HG02642 (cell line): ENCODE results near the gene SDR39U1.
A peak's percentile ranks its signal among the peaks of the same experiment; 100 is the strongest.
"Not testable (repeated sequence)": the region's sequence is repeated elsewhere in the genome, so short reads cannot be mapped to it uniquely, and the experiment has no call there.

Experiments used
- ATAC-seq: cut with Tn5 transposase; IDR thresholded peaks from one replicate; pipeline ENCODE4 v1.9.1; 2021; ENCODE audit warnings: mild to moderate bottlenecking; ENCODE audit not compliant: unreplicated experiment, poor library complexity

Gene SDR39U1

DNA sequence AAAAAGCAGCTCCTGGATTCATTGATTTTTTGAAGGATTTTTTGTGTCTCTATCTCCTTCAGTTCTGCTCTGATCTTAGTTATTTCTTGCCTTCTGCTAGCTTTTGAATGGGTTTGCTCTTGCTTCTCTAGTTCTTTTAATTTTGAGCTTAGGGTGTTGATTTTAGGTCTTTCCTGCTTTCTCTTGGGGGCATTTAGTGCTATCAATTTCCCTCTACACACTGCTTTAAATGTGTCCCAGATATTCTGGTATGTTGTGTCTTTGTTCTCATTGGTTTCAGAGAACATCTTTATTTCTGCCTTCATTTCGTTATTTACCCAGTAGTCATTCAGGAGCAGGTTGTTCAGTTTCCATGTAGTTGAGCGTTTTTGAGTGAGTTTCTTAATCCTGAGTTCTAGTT lies 8.3 kb upstream of the SDR39U1 start:
- not testable (repeated sequence) for ATAC-seq

DNA sequence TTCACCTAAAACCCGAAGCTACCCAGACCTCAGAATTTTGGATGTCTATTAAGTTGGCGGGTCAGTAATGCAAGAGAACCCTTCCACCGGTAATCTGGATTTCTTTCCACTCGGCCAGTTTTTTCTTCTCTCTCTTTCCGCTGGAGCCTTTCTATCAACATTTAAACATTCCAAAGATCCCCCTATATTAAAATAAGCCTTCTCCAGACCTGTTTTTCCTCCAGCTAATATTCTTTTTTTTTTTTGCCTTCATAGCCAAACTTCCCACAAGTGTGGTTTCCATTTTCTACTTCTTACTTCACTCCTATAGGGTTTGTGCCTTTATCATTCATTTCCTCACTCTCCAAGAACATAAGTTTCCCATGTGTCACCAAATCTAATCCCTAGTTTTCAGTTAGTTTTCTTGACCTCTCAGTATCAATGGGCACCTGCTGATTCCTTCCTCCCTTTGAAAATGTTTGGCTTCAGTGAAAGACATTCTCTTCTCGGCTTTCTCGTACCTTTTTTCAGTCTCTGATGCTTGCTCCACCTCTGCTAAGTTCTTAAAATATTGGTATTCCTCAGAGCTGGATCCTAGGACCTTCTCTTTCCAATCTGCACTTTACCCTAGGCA lies 583 bp upstream of the SDR39U1 start:
- ATAC-seq = no peak

DNA sequence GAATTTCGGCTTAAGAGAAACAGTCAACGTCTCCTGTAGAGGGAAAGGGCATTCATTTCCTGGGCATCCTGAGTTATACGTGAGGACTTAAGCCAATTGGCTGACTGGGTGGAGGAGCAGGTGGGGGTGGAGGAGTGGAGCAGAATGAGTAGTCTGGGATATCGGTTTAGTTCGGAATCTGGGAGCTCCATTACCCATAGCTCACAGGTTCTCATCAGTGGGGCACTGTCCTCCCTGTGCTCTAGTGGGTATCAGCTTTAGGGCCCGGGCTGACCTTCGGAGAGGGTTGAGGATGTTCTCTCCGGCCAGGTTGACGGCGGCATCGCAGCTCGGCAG lies 704 bp downstream of the SDR39U1 start:
- ATAC-seq = no peak

DNA sequence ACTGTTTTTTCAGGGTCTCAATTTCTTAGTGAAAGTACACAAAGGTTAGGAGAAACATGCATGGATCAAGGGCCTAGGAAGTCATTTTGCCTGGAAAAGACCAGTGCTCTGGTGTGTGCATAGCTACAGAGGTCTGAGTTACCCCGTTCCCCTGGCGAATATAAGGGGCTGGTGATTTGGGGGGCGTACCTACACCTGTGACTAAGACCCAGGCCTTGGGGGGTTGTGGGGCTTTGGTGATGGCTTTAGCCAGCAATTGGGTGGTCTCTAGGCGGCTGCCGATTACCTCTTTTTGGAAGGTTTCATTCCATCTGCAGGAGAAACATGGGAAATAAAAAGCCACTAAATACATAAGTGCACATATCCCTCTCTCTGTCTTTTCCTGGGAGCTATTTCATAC lies 1.1 kb downstream of the SDR39U1 start:
- no peak for ATAC-seq

DNA sequence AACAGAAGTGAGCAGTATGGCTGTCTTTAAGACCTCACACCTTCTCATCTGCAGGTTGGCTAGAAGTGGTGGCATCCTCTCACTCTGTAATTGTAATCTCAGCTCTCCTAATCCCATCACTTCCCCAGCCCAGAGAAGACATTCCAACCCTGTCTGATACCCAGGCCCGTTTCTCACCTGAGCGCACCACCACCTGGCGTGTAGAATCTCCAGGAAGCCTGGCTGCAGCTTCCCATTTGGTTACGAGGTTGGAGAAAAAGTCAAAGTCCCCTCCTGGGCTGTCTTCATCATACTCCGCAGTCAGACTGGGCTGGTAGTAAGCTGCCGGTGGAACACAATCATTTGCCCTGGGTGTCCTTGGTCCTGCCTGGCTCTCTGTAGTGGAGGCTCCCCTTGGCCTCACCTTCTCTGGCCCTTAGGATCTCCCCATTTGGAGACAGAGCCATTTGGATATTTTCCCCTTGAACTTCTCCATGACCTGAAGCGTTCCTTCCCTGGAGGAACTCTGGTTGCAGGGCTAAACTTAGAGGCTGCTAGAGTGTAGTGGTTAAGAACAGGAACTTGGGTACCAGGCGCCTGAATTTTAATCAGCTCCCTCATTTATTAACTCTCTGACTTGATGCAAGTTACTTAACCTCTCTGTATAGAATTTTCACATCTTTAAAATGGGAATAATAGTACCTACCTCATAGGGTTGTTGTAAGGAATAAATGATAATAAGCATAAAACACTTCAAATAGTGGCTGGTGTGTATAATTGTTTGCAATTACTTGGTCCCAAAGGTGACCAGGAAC lies 1.8 kb downstream of the SDR39U1 start:
- ATAC-seq = no peak

DNA sequence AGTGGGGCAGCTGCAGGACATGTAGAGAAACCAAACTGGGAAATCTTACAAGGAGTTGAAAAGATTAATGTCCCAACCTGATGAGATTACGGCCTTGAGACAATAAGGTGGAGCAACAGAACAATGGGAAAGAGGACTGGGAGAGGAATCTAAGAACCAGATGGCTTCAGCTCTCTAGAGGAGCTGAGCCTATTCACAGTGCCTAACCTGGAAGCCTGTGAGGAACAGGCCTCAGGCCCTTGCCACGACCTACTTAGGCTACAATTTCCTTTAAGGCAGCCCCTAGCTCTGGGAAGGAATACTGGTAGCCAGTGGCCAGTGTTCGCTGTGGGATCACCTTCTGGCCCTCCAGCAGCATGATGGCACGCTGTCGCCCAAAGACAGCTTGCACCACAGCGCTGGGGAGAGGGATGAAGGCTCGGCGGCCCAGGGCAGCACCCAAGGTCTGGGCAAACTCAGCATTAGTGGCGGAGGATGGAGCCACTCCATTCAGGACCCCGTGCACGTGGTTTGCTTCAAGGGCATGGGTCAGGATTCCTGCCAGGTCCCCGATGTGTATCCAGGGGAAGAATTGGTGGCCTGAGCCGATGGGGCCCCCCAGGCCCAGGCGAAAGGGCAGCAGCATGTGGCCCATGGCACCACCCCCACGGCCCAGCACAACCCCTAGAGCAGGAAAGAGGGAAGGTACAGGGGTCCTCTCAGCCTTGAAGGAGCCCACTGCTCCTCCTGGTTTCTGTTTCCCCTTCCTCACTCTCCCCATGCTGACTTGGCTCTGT lies 2.6 kb downstream of the SDR39U1 start:
- no peak for ATAC-seq

DNA sequence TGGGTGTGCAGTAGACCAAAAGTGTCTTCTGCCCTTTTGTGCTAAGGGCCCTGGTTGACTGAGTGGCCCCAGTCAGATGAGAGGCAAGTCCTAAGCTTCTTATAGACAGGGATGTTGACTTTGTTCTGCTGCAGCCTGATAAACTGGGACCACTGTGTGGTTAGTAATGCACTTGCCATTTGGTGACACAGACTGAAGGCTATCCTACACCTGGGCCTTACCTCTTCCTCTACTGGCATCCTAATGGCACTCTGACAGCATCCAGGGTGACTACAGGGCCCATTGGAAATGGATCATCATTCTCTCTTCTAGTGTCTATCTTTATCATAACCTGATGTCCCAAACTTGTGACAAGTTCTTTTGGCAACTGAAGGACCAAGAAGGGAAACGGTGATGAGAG lies 3.3 kb downstream of the SDR39U1 start:
- no peak for ATAC-seq

DNA sequence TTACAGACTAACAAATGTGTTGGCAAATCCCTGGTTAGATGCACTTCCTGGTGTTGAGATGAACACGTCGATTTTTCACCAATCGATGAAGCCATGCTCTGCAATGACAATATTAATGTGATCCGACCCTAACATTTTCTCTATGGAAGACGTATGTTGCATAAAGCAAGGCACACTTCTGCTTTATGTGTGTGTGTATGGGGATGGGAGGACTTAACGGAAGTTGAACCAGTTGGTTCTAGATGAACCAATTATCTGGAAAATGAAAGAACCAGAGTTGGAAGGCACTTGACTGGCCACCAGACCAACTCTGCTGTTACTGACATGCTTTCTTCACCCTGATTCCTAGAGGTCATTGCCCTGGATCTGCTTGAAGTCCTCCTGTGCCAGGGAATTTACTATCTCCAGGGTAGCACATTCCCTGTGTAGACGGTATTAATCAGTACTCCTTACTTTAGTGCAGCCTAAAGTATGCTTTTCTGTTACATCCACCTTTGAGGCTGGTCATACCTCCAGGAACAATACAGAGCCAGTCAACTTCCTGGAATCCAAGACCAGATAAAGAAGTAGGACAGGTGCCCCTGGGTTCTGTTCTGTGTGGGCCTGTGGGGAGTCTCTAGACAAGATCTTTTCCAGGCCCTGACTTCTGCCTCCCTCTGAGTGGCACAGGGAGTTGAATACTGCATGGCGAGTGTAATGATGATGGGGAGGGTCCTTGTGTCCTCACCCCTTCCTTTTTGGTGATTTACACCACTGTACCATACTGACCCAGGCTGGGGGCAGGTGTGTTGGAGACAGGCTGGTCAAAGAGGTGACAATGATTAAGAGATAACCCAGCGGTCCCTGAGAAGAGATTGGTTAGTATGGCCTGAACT lies 4.1 kb downstream of the SDR39U1 start:
- ATAC-seq = no peak

DNA sequence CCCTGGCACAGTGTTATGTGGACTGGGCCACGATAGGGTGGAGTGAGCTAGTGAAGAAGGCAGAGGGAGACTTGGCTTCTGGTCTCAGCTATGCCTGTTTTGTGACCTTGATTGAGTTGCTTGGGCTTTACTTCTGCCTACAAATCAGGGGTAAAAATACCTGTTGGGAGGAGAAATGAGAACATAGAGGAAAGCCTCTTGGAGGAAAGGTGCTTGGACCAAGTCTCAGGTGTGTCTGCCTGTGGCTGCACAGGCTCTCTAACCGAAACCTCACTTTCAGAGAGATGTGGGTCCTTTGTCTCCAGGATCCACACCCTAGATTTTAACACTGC lies 4.9 kb downstream of the SDR39U1 start:
- no peak for ATAC-seq

DNA sequence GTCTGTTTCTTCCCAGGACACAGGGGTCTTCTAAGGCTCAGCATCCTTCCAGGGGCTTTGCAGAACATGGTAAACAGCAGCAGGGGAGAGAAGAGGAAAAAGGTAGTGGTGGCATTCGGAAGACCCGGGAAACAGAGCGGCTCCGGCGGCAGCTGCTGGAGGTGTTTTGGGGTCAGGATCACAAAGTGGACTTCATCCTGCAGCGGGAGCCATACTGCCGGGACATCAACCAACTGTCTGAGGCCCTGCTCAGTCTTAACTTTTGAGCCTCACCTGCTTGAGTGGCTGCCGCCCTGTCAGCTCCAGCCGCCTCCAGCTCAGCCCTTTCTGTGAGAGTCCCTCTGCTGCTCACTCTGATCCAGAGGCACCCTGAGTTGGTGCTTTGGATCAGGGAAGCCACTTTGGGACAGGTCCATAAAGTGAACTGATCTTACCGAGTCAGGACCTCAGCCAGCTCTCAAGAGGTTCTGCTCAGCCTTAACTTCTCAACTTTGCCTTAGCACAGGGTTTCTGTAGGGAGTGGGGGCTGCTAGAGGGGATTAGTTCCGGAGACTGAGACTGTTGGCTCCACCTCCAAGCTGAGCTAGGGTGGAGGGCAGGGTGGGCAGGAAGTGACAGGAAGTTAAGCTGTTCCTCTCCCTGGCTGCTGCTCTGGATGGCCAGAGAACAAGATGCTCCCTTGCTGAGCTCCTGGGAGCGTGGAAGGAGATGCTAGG lies 5.4 kb downstream of the SDR39U1 start:
- no peak for ATAC-seq

DNA sequence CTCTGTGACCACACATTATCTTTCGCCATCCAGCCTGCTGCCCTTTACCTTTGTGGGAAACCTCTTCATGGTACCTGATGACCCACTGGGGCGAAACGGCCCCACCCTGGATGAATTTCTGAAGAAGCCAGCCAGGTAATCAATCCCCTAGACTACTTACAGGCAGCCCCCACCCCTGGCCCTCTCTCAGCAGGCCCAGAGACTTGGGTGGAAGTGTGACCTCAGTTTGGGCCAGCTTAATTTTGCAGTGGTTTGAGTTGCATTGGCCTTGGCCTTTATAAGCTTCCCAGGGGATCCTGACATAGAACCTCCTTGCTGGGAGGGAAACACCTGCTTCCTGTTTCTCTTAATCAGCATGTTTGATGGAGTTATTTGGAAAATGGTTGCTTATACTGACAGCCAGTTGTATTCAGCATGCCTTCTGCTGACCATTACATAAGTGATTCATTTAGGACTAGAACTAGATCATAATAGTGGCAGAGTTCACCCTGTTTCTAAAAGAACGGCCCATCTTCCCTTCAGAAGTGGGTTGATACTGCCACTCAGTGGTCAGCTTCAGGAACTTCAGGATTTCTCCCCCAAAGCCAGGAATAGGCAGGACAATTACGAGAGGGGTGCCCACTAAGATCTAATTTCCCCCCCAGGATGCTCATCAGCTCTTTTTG lies 6.1 kb downstream of the SDR39U1 start:
- ATAC-seq = no peak

DNA sequence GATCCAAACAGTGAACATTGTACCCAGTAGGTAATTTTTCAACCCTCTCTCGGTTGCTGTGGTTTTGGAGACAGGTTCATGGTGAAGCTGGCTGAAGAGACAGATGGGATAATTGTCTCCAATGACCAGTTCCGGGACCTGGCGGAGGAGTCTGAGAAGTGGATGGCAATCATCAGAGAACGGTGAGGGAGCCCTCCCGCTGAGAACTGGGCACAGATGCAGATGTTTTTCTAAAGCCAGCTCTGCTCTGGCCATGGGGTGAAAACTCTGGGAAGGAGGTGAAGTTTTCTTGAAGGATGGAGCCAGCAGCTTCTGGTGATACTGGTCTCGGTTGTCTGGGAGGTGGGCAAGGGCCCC lies 6.6 kb downstream of the SDR39U1 start:
- no peak for ATAC-seq

DNA sequence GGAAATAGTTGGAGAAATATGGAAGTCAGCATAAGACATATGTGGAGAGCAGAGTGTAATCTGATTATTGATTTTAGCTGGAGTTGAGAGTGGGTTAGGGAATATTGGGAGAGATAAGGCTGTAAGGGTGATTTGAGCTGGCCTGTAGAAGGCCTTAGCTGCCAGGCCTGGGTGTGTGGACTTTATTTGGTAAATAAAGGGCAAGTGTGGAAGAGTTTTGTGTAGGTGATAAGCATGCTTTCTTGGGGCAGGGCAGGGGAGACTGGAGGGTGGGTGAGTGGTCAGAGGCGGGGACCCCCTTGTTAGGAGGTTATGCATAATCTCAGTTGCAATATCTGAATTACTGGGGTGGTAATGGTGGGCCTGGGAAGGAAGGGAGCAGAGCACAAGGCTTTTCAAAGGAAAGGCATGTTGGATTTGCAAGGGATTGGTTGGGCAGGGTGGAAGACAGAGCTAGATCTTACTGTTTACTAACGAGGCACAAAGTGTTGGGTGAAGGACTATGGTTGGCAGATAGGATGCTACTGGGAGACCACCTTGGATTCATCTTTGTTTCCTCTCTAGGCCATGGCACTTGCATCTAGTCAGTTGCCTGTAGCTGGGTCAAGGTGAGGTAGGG lies 7.3 kb downstream of the SDR39U1 start:
- no peak for ATAC-seq

DNA sequence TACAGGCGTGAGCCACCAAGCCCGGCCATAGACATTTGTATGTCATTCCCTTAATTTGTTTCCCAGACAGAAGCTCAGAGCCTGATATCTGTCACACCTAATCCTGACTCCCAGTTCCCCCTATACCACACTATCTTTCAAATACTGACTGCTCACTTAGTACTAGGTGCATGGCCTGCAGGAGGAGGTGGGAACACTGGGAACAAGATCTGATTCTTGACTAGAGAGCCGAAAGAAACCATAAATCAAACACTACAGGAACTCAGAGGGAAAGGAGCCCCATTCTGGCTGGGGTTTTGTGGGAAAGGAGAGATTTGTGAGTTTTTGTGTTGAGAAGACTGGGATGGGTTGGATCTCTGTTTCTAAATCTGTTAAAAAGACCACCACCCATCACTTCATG lies 7.9 kb downstream of the SDR39U1 start:
- ATAC-seq = no peak

DNA sequence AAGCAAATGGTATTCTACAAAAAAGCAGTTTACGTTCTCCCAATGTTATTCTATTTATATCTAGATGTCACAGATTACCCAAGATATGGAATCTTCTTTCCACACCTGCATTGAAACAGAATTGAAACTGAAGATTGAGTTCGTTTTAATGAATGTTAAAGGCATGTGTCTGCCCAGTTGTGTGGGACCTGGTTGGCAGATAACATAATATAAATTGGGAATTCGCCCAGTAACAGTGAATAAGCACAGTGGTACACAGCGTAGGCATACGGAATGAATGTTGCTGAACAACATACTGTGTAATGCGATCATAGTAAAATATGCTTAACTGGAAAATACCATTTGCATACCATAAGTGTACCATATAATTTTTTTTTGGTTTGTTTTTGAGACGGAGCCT lies 8.5 kb downstream of the SDR39U1 start:
- no peak for ATAC-seq

DNA sequence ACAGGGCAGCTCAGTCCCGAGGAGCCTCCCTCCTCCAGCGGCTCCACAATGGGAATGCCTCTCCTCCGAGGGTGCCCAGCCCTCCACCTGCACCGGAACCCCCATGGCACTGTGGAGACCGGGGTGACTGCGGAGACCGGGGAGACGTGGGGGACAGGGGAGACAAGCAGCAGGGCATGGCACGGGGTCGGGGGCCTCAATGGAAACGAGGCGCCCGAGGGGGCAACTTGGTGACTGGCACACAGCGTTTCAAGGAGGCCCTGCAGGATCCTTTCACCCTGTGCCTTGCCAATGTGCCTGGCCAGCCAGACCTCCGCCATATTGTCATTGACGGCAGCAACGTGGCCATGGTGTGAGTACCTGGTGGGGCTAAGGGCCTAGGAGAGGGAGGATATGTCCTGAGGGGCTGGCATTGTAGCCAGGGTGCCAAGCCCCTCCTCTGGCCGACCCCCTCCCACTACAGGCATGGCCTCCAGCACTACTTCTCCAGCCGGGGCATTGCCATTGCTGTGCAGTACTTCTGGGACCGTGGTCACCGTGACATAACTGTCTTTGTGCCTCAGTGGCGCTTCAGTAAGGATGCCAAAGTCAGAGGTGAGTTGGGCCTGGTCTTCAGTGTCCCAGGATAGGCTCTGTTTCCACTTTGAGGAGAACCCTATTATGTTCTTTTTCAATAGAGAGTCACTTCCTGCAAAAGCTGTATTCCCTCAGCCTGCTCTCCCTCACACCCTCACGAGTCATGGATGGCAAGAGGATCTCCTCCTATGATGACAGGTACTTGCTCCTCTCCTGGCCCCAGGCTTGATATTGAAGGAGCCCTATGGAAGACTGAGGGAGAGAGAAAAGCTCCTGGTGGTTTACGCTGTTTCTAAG lies 10.1 kb downstream of the SDR39U1 start:
- no peak for ATAC-seq

DNA sequence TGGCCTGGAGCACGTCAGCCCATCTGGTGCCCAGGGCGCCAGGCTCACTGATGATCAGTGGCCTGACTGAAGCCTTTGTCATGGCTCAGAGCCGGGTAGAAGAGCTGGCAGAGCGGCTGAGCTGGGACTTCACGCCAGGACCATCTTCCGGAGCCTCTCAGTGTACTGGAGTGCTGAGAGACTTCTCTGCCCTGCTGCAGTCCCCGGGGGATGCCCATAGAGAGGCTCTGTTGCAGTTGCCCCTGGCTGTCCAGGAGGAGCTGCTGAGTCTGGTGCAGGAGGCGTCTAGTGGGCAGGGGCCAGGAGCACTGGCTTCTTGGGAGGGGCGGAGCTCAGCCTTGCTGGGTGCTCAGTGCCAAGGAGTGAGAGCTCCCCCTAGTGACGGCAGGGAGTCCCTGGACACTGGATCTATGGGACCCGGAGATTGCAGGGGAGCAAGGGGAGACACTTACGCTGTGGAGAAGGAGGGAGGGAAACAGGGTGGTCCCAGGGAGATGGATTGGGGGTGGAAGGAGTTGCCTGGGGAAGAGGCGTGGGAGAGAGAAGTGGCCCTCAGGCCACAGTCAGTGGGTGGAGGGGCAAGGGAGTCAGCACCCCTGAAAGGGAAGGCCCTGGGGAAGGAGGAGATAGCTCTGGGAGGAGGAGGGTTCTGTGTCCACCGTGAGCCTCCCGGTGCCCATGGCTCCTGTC lies 10.9 kb downstream of the SDR39U1 start:
- ATAC-seq = peak; percentile 58
